GM18502 (cell line): ENCODE measurements around the gene ZNF362.
"Not testable (repeated sequence)": the region's sequence is repeated elsewhere in the genome, so short reads cannot be mapped to it uniquely, and the experiment has no call there.

Experiments
- ATAC-seq: cut with Tn5 transposase; IDR thresholded peaks from one replicate; pipeline ENCODE4 v1.9.1; 2021; ENCODE audit warnings: mild to moderate bottlenecking; ENCODE audit not compliant: unreplicated experiment, poor library complexity

The ZNF362 gene

GRCh38 chr1:33256471-33257206 lies at the start of gene ZNF362:
TSS of gene ZNF362 (plus strand) at chr1:33256492. CDS start at chr1:33270575, 14,083 bp downstream.
- ATAC-seq = peak; percentile 65

GRCh38 chr1:33211972-33212371 lies 44.3 kb upstream of the ZNF362 start:
- no peak for ATAC-seq

- no peak for ATAC-seq
Measured at GRCh38 chr1:33219886-33220661, 36.2 kb upstream of the ZNF362 start.

GRCh38 chr1:33220676-33221384 lies 35.5 kb upstream of the ZNF362 start:
- ATAC-seq = no peak

- ATAC-seq = no peak
Measured at GRCh38 chr1:33221385-33221758, 34.9 kb upstream of the ZNF362 start.

GRCh38 chr1:33222381-33222780 lies 33.9 kb upstream of the ZNF362 start:
- ATAC-seq = no peak

- ATAC-seq = no peak
Measured at GRCh38 chr1:33224166-33224707, 32.1 kb upstream of the ZNF362 start.

- ATAC-seq = no peak
Measured at GRCh38 chr1:33225586-33225985, 30.7 kb upstream of the ZNF362 start.

- no peak for ATAC-seq
Measured at GRCh38 chr1:33228935-33229487, 27.3 kb upstream of the ZNF362 start.

- no peak for ATAC-seq
Measured at GRCh38 chr1:33231166-33231565, 25.1 kb upstream of the ZNF362 start.

- no peak for ATAC-seq
Measured at GRCh38 chr1:33232716-33233115, 23.6 kb upstream of the ZNF362 start.

GRCh38 chr1:33234131-33234530 lies 22.2 kb upstream of the ZNF362 start:
- no peak for ATAC-seq

GRCh38 chr1:33234588-33234990 lies 21.7 kb upstream of the ZNF362 start:
- ATAC-seq = no peak

GRCh38 chr1:33235521-33235920 lies 20.8 kb upstream of the ZNF362 start:
- no peak for ATAC-seq

GRCh38 chr1:33236498-33236897 lies 19.8 kb upstream of the ZNF362 start:
- ATAC-seq = no peak

- no peak for ATAC-seq
Measured at GRCh38 chr1:33237579-33237978, 18.7 kb upstream of the ZNF362 start.

- not testable (repeated sequence) for ATAC-seq
Measured at GRCh38 chr1:33238194-33238724, 18.0 kb upstream of the ZNF362 start.

GRCh38 chr1:33239410-33239809 lies 16.9 kb upstream of the ZNF362 start:
- not testable (repeated sequence) for ATAC-seq

- no peak for ATAC-seq
Measured at GRCh38 chr1:33241866-33242265, 14.4 kb upstream of the ZNF362 start.

GRCh38 chr1:33242652-33243051 lies 13.6 kb upstream of the ZNF362 start:
- ATAC-seq = no peak
